ENCODE measurements around the gene ATP6V0A1. TPM values are rescaled to one million over a fixed set of nuclear protein-coding genes. Genes with fewer than 3 reads are reported as not detected.

Gene ATP6V0A1
- total and polyA plus RNA-seq, 2 of the 4 experiments (the other 2 are of a cell fraction) = 18.8 to 34.0 TPM

DNA sequence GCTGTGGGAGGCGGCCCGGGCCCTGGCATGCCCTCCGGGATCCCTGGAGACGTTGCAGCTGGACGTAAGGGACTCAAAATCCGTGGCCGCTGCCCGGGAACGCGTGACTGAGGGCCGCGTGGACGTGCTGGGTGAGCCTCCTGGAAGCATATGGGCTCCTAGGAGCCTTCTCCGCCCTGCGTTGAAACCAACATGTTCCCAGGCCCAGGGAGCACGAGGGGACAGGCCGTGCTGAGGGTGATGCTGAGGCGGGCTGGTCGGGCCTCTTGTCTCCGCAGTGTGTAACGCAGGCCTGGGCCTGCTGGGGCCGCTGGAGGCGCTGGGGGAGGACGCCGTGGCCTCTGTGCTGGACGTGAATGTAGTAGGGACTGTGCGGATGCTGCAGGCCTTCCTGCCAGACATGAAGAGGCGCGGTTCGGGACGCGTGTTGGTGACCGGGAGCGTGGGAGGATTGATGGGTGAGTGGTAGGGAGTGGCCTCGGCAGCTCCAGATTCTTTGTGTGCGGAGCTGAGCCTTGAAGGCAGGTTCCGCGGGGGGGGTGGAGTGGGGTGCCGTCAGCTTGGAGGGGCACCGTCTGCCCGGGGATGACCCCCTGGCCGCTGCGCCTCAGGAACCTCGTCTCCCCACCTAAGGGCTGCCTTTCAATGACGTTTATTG is 94.6 kb downstream of the ATP6V0A1 start:
- no peak for ATAC-seq (ENCODE audit: low read depth)
- no peak overlapping the region for H4K91ac ChIP-seq (ENCODE audit: insufficient read depth, low read depth, low read length)
- intact Hi-C loops (cut with micrococcal nuclease) = no loop called here
- H3K18ac ChIP-seq (ENCODE audit: low read depth, low read length) = no peak overlapping the region
- H4K20me1 ChIP-seq (ENCODE audit: insufficient read depth, low read length) = no peaks in the 10 kb centered on the region; the same call in 1 of the 2 replicates
- no peak overlapping the region for H3K4ac ChIP-seq (ENCODE audit: low read depth, low read length)
- H4K5ac ChIP-seq (ENCODE audit: low read depth, low read length) = no peak overlapping the region
- no peak overlapping the region for H3K56ac ChIP-seq (ENCODE audit: extremely low read depth, insufficient read depth, low read length)
- no peak overlapping the region for H3K14ac ChIP-seq (replicated peaks; ENCODE audit: low read depth, low read length)
- H2BK20ac ChIP-seq (ENCODE audit: low read depth, low read length) = no peak overlapping the region
- no peak overlapping the region for H3K9ac ChIP-seq (ENCODE audit: low read depth, low read length)
- H2BK120ac ChIP-seq (ENCODE audit: low read depth, low read length) = no peak overlapping the region
- H3K23ac ChIP-seq (ENCODE audit: low read depth, low read length) = no peak overlapping the region
- H2AFZ ChIP-seq (replicated peaks; ENCODE audit: low read length, poor library complexity) = no peak overlapping the region
- H4K8ac ChIP-seq (ENCODE audit: low read depth in 2 of 2, low read length in 2 of 2) = no peak overlapping the region
- dilution Hi-C loops (cut with HindIII; ENCODE audit: low sequenced_read_pairs, unreplicated experiment) = no loop called here
- H2BK15ac ChIP-seq (ENCODE audit: low read depth, low read length) = no peak overlapping the region
- TF ChIP-seq CEBPB (IDR thresholded peaks at IDR 0.05; ENCODE audit: low read depth, low read length) (no peak), MAZ (IDR thresholded peaks at IDR 0.05; ENCODE audit: borderline replicate concordance, low read depth, low read length) (no peak), BHLHE40 (IDR thresholded peaks at IDR 0.05; ENCODE audit: low read depth, low read length) (no peak), MAFK (IDR thresholded peaks at IDR 0.05; ENCODE audit: low read depth, low read length) (no peak)
- TF ChIP-seq, protein P1, sequence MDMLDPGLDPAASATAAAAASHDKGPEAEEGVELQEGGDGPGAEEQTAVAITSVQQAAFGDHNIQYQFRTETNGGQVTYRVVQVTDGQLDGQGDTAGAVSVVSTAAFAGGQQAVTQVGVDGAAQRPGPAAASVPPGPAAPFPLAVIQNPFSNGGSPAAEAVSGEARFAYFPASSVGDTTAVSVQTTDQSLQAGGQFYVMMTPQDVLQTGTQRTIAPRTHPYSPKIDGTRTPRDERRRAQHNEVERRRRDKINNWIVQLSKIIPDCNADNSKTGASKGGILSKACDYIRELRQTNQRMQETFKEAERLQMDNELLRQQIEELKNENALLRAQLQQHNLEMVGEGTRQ (IDR thresholded peaks at IDR 0.05; ENCODE audit: low read depth, low read length) = no peak
- TF ChIP-seq, protein P2, sequence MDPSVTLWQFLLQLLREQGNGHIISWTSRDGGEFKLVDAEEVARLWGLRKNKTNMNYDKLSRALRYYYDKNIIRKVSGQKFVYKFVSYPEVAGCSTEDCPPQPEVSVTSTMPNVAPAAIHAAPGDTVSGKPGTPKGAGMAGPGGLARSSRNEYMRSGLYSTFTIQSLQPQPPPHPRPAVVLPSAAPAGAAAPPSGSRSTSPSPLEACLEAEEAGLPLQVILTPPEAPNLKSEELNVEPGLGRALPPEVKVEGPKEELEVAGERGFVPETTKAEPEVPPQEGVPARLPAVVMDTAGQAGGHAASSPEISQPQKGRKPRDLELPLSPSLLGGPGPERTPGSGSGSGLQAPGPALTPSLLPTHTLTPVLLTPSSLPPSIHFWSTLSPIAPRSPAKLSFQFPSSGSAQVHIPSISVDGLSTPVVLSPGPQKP (IDR thresholded peaks at IDR 0.05; ENCODE audit: borderline replicate concordance, low read depth, low read length) = no peak
- POLR2A ChIA-PET (ENCODE audit: unreplicated experiment) = no interaction called here
- CTCF ChIA-PET = no interaction called here
- 0 out of 2 replicates have a peak overlapping the region, but pooled peaks have one; percentile 93 for H2AK5ac ChIP-seq (ENCODE audit: low read depth, low read length)
- peaks cover 4% of the 10 kb centered on the region; the same call in 1 of the 2 replicates for H3K36me3 ChIP-seq (ENCODE audit: control insufficient read depth, insufficient read depth, low read length)
- no peaks in the 10 kb centered on the region for H3K27me3 ChIP-seq (ENCODE audit: control insufficient read depth, insufficient read depth, low read length)
- DNase-seq = no peak
- H3K4me2 ChIP-seq (ENCODE audit: low read depth, low read length) = no peak overlapping the region; the same call in 1 of the 2 replicates
- H3K79me1 ChIP-seq (ENCODE audit: low read depth in 1 of 2, low read length in 2 of 2) = peaks cover 11 to 53% of the 10 kb centered on the region in 2 experiments
- no peak overlapping the region for H3K4me3 ChIP-seq (ENCODE audit: insufficient read depth, low read depth, low read length)
- H2AK9ac ChIP-seq (replicated peaks; ENCODE audit: low read depth, low read length, poor library complexity) = peak overlapping the region; percentile 55
- H2BK5ac ChIP-seq (ENCODE audit: low read depth, low read length, poor library complexity, severe bottlenecking) = no peak overlapping the region
- peaks cover 5% of the 10 kb centered on the region for H3K4me1 ChIP-seq (ENCODE audit: control insufficient read depth, insufficient read depth, low read length)
- no TSS peak for BruUV-seq (replicated peaks)
- in situ Hi-C loops (cut with MboI; ENCODE audit: low sequenced_read_pairs) = no loop called here
- no peaks in the 10 kb centered on the region for H3K9me1 ChIP-seq (ENCODE audit: insufficient read depth, low read length)
- no peak overlapping the region for H3K27ac ChIP-seq (ENCODE audit: insufficient read depth, low read length)
- H3K9me3 ChIP-seq (ENCODE audit: control insufficient read depth, insufficient read depth, low read length) = no peaks in the 10 kb centered on the region
- WGBS, 2 experiments (ENCODE audit: extremely low coverage in 2 of 2, insufficient read length in 1 of 2) = 86% methylated on average over 27 of the region's 45 CpGs; no CpG with 5 or more reads in 1 of the 2 experiments

All from IMR-90 (cell line).